Osteoblast (primary cell): ENCODE results near the gene PLOD1. TPM values are rescaled to one million over a fixed set of nuclear protein-coding genes. Genes with fewer than 3 reads are reported as not detected.
A peak's percentile ranks its signal among the peaks of the same experiment; 100 is the strongest.

ENCODE experiments used
- DNase-seq: peaks from one replicate; pipeline ENCODE4 v3.0.0; 2011; ENCODE audit warnings: low spot score, mixed read lengths; ENCODE audit not compliant: insufficient read length; ENCODE audit errors: missing footprints
- H2AFZ ChIP-seq: 2 replicates; pipeline ENCODE4 v1.6.0; 2011; ENCODE audit warnings: mild to moderate bottlenecking, low read length
- H3K27ac ChIP-seq: 2 replicates; pipeline ENCODE4 v1.5.1; 2011; ENCODE audit warnings: mild to moderate bottlenecking, low read depth, low read length, moderate library complexity
- H3K27me3 ChIP-seq: 2 replicates; pipeline ENCODE4 v1.6.0; 2012; ENCODE audit warnings: mild to moderate bottlenecking, control low read depth, inconsistent platforms, low read length, moderate library complexity; ENCODE audit not compliant: insufficient read depth
- H3K36me3 ChIP-seq: 2 replicates; pipeline ENCODE4 v1.5.1; 2011; ENCODE audit warnings: mild to moderate bottlenecking, low read length, control low read depth, moderate library complexity; ENCODE audit not compliant: insufficient read depth
- H3K4me1 ChIP-seq: 2 replicates; pipeline ENCODE4 v1.5.1; 2011; ENCODE audit warnings: mild to moderate bottlenecking, low read length, control low read depth, moderate library complexity; ENCODE audit not compliant: insufficient read depth
- H3K4me2 ChIP-seq: 2 replicates; pipeline ENCODE4 v1.6.0; 2011; ENCODE audit warnings: mild to moderate bottlenecking, low read length; ENCODE audit not compliant: insufficient read depth
- H3K4me3 ChIP-seq: fragments of 200-600 bp; sonication (generic); 3 replicates; pipeline ENCODE4 v1.5.1; 2012; ENCODE audit warnings: mild to moderate bottlenecking, low read length, inconsistent platforms; ENCODE audit not compliant: insufficient read depth
- H3K79me2 ChIP-seq: 2 replicates; pipeline ENCODE4 v1.6.0; 2012; ENCODE audit warnings: mild to moderate bottlenecking, low read length, control low read depth, inconsistent platforms; ENCODE audit not compliant: insufficient read depth
- H3K9me3 ChIP-seq: 2 replicates; pipeline ENCODE4 v1.5.1; 2011; ENCODE audit warnings: low read depth, low read length, control low read depth
- H4K20me1 ChIP-seq: 2 replicates; pipeline ENCODE4 v1.6.0; 2012; ENCODE audit warnings: mild to moderate bottlenecking, low read length, control low read depth; ENCODE audit not compliant: insufficient read depth
- total RNA-seq: library from RNA; depleted of rRNA; stranded (reverse); fragments of >200 nt; gene quantifications from 2 replicates; pipeline ENCODE4 v1.2.3, GENCODE V29; 2012
- TF ChIP-seq, protein P1 (sequence below): IDR thresholded peaks from 2 replicates; pipeline ENCODE4 v1.5.1; 2011; ENCODE audit warnings: mild to moderate bottlenecking, low read depth, low read length, moderate library complexity; ENCODE audit errors: extremely low read depth

PLOD1 gene
- total RNA-seq, 1 donor = 281 TPM

DNA sequence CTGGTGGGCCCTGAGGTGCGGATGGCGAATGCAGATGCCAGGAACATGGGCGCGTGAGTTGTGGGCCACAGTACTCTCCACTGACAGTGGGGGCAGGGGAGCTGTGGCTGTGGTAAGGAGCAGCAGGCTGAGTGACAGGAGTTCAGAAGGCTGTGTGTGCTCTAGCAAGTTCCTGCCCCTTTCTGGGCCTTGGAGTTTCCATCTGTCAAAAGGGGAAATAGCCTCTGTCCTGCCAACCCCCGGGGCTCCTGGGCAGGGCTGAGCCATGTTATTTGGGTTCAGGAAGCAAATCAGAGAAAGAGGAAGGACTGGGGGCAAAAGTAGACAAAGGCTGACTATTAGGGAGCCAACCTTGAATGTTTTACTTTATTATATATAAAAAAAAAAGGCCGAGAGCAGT, 26.2 kb downstream of the PLOD1 start:
- Histone ChIP-seq H3K9me3 (no peaks in the 10 kb centered on the region), H3K27me3 (no peaks in the 10 kb centered on the region), H4K20me1 (peaks cover 6% of the 10 kb centered on the region), H2AFZ (no peak overlapping the region), H3K79me2 (no peaks in the 10 kb centered on the region), H3K4me3 (no peak overlapping the region), H3K4me1 (no peaks in the 10 kb centered on the region), H3K27ac (no peak overlapping the region), H3K36me3 (peaks cover 48% of the 10 kb centered on the region), H3K4me2 (no peak overlapping the region)
- DNase-seq = peak; percentile 50
- TF ChIP-seq, protein P1, sequence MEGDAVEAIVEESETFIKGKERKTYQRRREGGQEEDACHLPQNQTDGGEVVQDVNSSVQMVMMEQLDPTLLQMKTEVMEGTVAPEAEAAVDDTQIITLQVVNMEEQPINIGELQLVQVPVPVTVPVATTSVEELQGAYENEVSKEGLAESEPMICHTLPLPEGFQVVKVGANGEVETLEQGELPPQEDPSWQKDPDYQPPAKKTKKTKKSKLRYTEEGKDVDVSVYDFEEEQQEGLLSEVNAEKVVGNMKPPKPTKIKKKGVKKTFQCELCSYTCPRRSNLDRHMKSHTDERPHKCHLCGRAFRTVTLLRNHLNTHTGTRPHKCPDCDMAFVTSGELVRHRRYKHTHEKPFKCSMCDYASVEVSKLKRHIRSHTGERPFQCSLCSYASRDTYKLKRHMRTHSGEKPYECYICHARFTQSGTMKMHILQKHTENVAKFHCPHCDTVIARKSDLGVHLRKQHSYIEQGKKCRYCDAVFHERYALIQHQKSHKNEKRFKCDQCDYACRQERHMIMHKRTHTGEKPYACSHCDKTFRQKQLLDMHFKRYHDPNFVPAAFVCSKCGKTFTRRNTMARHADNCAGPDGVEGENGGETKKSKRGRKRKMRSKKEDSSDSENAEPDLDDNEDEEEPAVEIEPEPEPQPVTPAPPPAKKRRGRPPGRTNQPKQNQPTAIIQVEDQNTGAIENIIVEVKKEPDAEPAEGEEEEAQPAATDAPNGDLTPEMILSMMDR = no peak

- Histone ChIP-seq H3K4me1 (no peaks in the 10 kb centered on the region), H3K4me2 (no peak overlapping the region), H3K27ac (no peak overlapping the region), H3K79me2 (no peaks in the 10 kb centered on the region), H3K36me3 (peaks cover 52% of the 10 kb centered on the region), H3K27me3 (no peaks in the 10 kb centered on the region), H4K20me1 (peaks cover 6% of the 10 kb centered on the region), H3K9me3 (no peaks in the 10 kb centered on the region), H2AFZ (no peak overlapping the region), H3K4me3 (no peak overlapping the region)
- TF ChIP-seq, protein P1 = no peak
- peak; percentile 30 for DNase-seq
Observed at GRCh38 chr1:11961230-11961629, 26.7 kb downstream of the PLOD1 start.

- no peaks in the 10 kb centered on the region for H4K20me1 ChIP-seq
- TF ChIP-seq, protein P1 = no peak
- no peaks in the 10 kb centered on the region for H3K79me2 ChIP-seq
- no peak overlapping the region for H3K4me2 ChIP-seq
- no peaks in the 10 kb centered on the region for H3K9me3 ChIP-seq
- no peak overlapping the region for H3K27ac ChIP-seq
- peaks cover 41% of the 10 kb centered on the region for H3K36me3 ChIP-seq
- no peak overlapping the region for H3K4me3 ChIP-seq
- no peaks in the 10 kb centered on the region for H3K4me1 ChIP-seq
- DNase-seq = no peak
- no peaks in the 10 kb centered on the region for H3K27me3 ChIP-seq
- H2AFZ ChIP-seq = no peak overlapping the region
Observed at GRCh38 chr1:11963622-11964021, 29.1 kb downstream of the PLOD1 start.

DNA sequence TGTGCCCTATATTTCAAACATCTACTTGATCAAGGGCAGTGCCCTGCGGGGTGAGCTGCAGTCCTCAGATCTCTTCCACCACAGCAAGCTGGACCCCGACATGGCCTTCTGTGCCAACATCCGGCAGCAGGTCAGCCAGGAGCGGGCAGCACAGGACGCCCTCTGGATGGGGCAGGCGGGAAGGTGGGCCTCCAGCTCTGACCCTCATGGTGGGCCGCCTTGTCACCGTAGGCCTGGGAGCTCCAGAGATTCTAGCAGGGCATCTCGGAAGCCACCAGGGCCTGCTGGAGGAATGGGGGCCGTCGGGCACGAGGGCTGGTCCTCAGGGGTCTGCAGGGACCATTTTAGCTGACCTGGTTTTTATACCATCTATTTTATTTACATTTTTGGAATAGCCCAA, 30.1 kb downstream of the PLOD1 start:
- Histone ChIP-seq H3K27me3 (no peaks in the 10 kb centered on the region), H2AFZ (no peak overlapping the region), H3K4me2 (no peak overlapping the region), H3K36me3 (peaks cover 43% of the 10 kb centered on the region), H3K4me1 (no peaks in the 10 kb centered on the region), H3K4me3 (no peak overlapping the region), H3K27ac (no peak overlapping the region), H3K79me2 (no peaks in the 10 kb centered on the region), H3K9me3 (no peaks in the 10 kb centered on the region), H4K20me1 (no peaks in the 10 kb centered on the region)
- TF ChIP-seq, protein P1 = no peak
- peak; percentile 64 for DNase-seq
